Prostate gland (tissue), 2 donors: ENCODE results near the gene OR2T4. TPM values are rescaled to one million over a fixed set of nuclear protein-coding genes. Genes with fewer than 3 reads are reported as not detected.

Source experiments
- DNase-seq: peaks from one replicate; pipeline ENCODE4 v3.0.0-alpha.2; 2019; ENCODE audit warnings: low spot score
- H3K27ac ChIP-seq, 2 donors: fragments of 200-600 bp; sonication (generic); 2 replicates each; pipeline ENCODE4 v1.5.1; 2017 to 2019
- H3K27me3 ChIP-seq: fragments of 200-600 bp; sonication (generic); replicated peaks from 2 replicates; pipeline ENCODE4 v1.5.1; 2019; ENCODE audit not compliant: insufficient read depth
- H3K36me3 ChIP-seq, 2 donors: fragments of 200-600 bp; sonication (generic); 1 replicate in 1 of 2; 2 replicates in 1 of 2; pipeline versions ENCODE4 v1.5.1 to v1.8.1; 2017 to 2019
- H3K4me1 ChIP-seq: fragments of 200-600 bp; sonication (generic); replicated peaks from 2 replicates; pipeline ENCODE4 v1.5.1; 2019
- H3K4me3 ChIP-seq, 2 donors: fragments of 200-600 bp; sonication (generic); 2 replicates each; pipeline ENCODE4 v1.5.1; 2017 to 2019
- H3K9me3 ChIP-seq: fragments of 200-600 bp; sonication (generic); 2 replicates; pipeline ENCODE4 v1.5.1; 2017
- CTCF ChIP-seq, 4 experiments: fragments of 200-600 bp in 2 of 4; fragments of 450-650 bp in 2 of 4; sonication (generic) in 2 of 4; IDR thresholded peaks; 1 replicate in 3 of 4; 2 replicates in 1 of 4; pipeline ENCODE4 v1.5.1; 2016 to 2019; ENCODE audit warnings: antibody characterized with exemption in 4 of 4, mild to moderate bottlenecking in 2 of 4, moderate library complexity in 2 of 4
- POLR2A ChIP-seq: fragments of 450-650 bp; IDR thresholded peaks from one replicate; pipeline ENCODE4 v1.6.1; 2016; ENCODE audit warnings: antibody characterized with exemption, mild to moderate bottlenecking
- POLR2AphosphoS5 ChIP-seq: sonication (generic); formaldehyde crosslinking; IDR thresholded peaks from one replicate; pipeline ENCODE4 v1.6.1; 2017; ENCODE audit warnings: antibody characterized with exemption
- WGBS: methylation state at CpG from one replicate; pipeline ENCODE4 v1.1.5; 2018; 5-methylcytosine and 5-hydroxymethylcytosine counted together
- intact Hi-C: fragments of 100-400 bp; cut with DNase I; formaldehyde crosslinking; loops from one replicate; pipeline ENCODE4 v1.14.2; 2022
- total RNA-seq, 2 donors: library from RNA; depleted of rRNA; stranded (reverse); fragments of >200 nt; gene quantifications; one replicate each; pipeline ENCODE4 v1.1.0, GENCODE V29; 2016

The OR2T4 gene
- total RNA-seq, 2 donors from 2014 or later = not detected

DNA sequence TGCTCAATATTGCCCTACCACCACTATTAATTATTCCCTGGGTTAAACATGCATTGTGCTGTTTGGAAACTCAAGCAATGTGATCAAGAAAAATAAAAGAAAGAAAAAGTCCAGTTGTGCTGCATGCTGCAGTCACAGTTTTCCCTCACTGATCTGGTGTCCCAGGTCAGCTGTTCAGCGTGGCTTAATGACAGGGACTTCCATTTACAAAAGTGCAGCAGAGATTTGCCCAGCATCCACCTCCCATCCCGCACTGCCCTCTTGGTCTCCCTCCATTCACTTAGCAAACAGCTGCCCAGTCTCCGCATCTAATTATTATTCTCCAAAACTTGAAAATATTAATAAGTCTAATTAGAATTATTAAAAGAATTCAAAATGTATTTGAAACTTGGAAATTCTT is 2.0 kb upstream of the OR2T4 start:
- intact Hi-C loops = no loop called here
- WGBS = 77% methylated on average over 3 of the region's 3 CpGs
- DNase-seq = no peak
- H3K9me3 ChIP-seq = no peaks in the 10 kb centered on the region
- no peaks in the 10 kb centered on the region for H3K27me3 ChIP-seq
- TF ChIP-seq POLR2AphosphoS5 (no peak), CTCF (IDR thresholded peaks at IDR 0.05) (no peak), POLR2A (no peak)
- no peaks in the 10 kb centered on the region for H3K36me3 ChIP-seq
- no peak overlapping the region for H3K27ac ChIP-seq
- H3K4me3 ChIP-seq = no peak overlapping the region
- no peaks in the 10 kb centered on the region for H3K4me1 ChIP-seq

DNA sequence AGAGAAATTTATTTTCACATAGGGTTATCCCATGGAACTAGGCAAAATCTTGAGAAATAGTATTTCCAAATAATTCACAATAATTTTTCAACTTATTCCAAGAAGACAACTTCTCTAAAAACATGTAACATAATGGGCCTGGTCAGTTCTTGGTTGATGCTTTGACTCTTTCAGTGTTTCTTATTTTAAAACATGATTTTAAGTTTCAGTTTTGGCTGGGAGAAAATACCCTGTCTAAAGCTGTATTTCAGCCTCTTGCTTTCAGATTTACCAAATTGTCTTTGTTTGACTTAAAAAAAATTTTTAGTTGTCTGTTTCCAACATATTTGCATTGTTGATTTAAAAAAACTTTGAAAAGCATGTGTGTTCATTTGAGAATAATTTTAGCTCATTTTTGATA is 5.1 kb downstream of the OR2T4 start:
- no peak for DNase-seq
- no peaks in the 10 kb centered on the region for H3K36me3 ChIP-seq
- H3K27me3 ChIP-seq = no peaks in the 10 kb centered on the region
- no peak overlapping the region for H3K4me3 ChIP-seq
- TF ChIP-seq POLR2AphosphoS5 (no peak), POLR2A (no peak), CTCF (IDR thresholded peaks at IDR 0.05) (no peak)
- no peaks in the 10 kb centered on the region for H3K4me1 ChIP-seq
- no peaks in the 10 kb centered on the region for H3K9me3 ChIP-seq
- intact Hi-C loops = no loop called here
- H3K27ac ChIP-seq = no peak overlapping the region

DNA sequence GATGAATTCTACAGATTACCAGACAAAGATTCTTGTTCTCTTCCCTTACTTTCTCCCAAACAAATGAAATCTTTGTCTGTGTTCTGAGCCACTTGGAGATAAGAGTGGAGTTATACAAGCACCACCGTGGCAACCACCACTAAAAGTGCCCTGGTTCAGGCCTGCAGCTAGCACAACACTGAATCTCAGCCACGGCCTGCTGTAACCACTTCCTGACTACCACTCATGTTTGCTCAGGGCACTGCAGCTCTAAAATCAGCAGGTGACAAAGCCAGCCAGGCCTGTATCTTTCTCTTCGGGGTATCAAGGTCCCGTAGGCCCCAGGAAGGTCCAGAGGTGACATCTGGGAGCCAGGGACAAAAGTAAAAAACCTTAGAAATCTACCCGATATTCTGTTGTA is 10.9 kb downstream of the OR2T4 start:
- Histone ChIP-seq H3K36me3 (no peaks in the 10 kb centered on the region), H3K27me3 (no peaks in the 10 kb centered on the region), H3K27ac (no peak overlapping the region), H3K4me3 (no peak overlapping the region), H3K4me1 (no peaks in the 10 kb centered on the region), H3K9me3 (no peaks in the 10 kb centered on the region)
- TF ChIP-seq POLR2AphosphoS5 (no peak), POLR2A (no peak), CTCF (IDR thresholded peaks at IDR 0.05) (no peak)
- WGBS = 76% methylated on average over 5 of the region's 5 CpGs
- DNase-seq = no peak
- intact Hi-C loops = no loop called here

- Histone ChIP-seq H3K27me3 (no peaks in the 10 kb centered on the region), H3K9me3 (no peaks in the 10 kb centered on the region), H3K27ac (no peak overlapping the region), H3K36me3 (no peaks in the 10 kb centered on the region), H3K4me1 (no peaks in the 10 kb centered on the region), H3K4me3 (no peak overlapping the region)
- no peak for DNase-seq
- WGBS = 65% methylated on average over 4 of the region's 4 CpGs
- TF ChIP-seq CTCF (IDR thresholded peaks at IDR 0.05) (no peak), POLR2A (no peak), POLR2AphosphoS5 (no peak)
- intact Hi-C loops = no loop called here
Measured at GRCh38 chr1:248373761-248374160, 12.3 kb downstream of the OR2T4 start.

DNA sequence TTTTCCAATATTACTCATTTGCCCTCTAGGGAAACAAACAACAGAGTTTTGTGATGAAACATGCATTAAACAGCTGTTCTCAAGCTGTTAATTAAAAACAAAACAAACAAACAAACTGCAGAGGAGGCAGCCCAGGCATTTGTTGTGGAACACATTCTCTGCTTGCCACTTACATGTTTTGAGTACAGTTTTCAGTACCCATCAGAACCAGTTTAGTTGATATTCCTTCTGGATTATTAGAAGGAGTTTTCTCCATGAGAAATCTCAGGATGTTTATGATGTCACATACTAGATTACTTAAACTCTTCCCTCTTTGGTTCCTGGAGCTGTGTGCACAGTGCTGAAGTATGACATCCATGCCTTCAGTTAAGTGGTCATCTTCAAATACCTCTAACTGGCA is 14.0 kb downstream of the OR2T4 start, which contains the start of gene OR2T6:
TSS of gene OR2T6 (plus strand) at position 301 of the 400 bp plus-strand sequence. CDS start 11,863 bp downstream, outside the sequence.
- Histone ChIP-seq H3K27me3 (no peaks in the 10 kb centered on the region), H3K4me1 (no peaks in the 10 kb centered on the region), H3K27ac (no peak within 1 kb of the TSS), H3K9me3 (no peaks in the 10 kb centered on the region), H3K4me3 (no peak within 1 kb of the TSS), H3K36me3 (no peaks in the 10 kb centered on the region)
- DNase-seq = no peak
- intact Hi-C loops = no loop called here
- no peak for TF ChIP-seq CTCF (IDR thresholded peaks at IDR 0.05)
- TF ChIP-seq POLR2A = no peak
- TF ChIP-seq POLR2AphosphoS5 = no peak
